Measurements from ENCODE around the gene SCRN2.

The SCRN2 gene

GRCh38 chr17:47816111-47816735 is 24.9 kb downstream of the SCRN2 start:
- Histone ChIP-seq H3K4me1 (ENCODE audit: control insufficient read depth, insufficient read depth, low read length) (peaks cover 6% of the 10 kb centered on the region; the same call in 1 of the 2 replicates), H3K27me3 (ENCODE audit: control insufficient read depth, insufficient read depth, low read length) (no peaks in the 10 kb centered on the region), H3K4me3 (ENCODE audit: low read depth, low read length) (no peak overlapping the region), H3K9me3 (ENCODE audit: control insufficient read depth, insufficient read depth, low read depth, low read length) (no peaks in the 10 kb centered on the region), H3K9ac (ENCODE audit: low read length) (no peak overlapping the region), H3K36me3 (ENCODE audit: control insufficient read depth, insufficient read depth, low read length) (peaks cover 23% of the 10 kb centered on the region; the same call in 1 of the 2 replicates), H3K27ac (ENCODE audit: low read depth, low read length) (no peak overlapping the region)

GRCh38 chr17:47815106-47815918 is 25.8 kb downstream of the SCRN2 start:
- H3K27ac ChIP-seq (ENCODE audit: low read depth, low read length) = no peak overlapping the region
- peaks cover 23% of the 10 kb centered on the region; the same call in 1 of the 2 replicates for H3K36me3 ChIP-seq (ENCODE audit: control insufficient read depth, insufficient read depth, low read length)
- peaks cover 3% of the 10 kb centered on the region; the same call in 1 of the 2 replicates for H3K4me1 ChIP-seq (ENCODE audit: control insufficient read depth, insufficient read depth, low read length)
- H3K4me3 ChIP-seq (ENCODE audit: low read depth, low read length) = no peak overlapping the region
- no peak overlapping the region for H3K9ac ChIP-seq (ENCODE audit: low read length)
- no peaks in the 10 kb centered on the region for H3K27me3 ChIP-seq (ENCODE audit: control insufficient read depth, insufficient read depth, low read length)
- H3K9me3 ChIP-seq (ENCODE audit: control insufficient read depth, insufficient read depth, low read depth, low read length) = no peaks in the 10 kb centered on the region

- peaks cover 7% of the 10 kb centered on the region; the same call in 1 of the 2 replicates for H3K4me1 ChIP-seq (ENCODE audit: control insufficient read depth, insufficient read depth, low read length)
- no peak overlapping the region for H3K4me3 ChIP-seq (ENCODE audit: low read depth, low read length)
- no peaks in the 10 kb centered on the region for H3K27me3 ChIP-seq (ENCODE audit: control insufficient read depth, insufficient read depth, low read length)
- peaks cover 34% of the 10 kb centered on the region for H3K36me3 ChIP-seq (ENCODE audit: control insufficient read depth, insufficient read depth, low read length)
- no peak overlapping the region for H3K9ac ChIP-seq (ENCODE audit: low read length)
- no peaks in the 10 kb centered on the region for H3K9me3 ChIP-seq (ENCODE audit: control insufficient read depth, insufficient read depth, low read depth, low read length)
- no peak overlapping the region for H3K27ac ChIP-seq (ENCODE audit: low read depth, low read length)
Measured at GRCh38 chr17:47813512-47814031, 27.5 kb downstream of the SCRN2 start.

- Histone ChIP-seq H3K36me3 (ENCODE audit: control insufficient read depth, insufficient read depth, low read length) (peaks cover 36% of the 10 kb centered on the region), H3K4me3 (ENCODE audit: low read depth, low read length) (no peak overlapping the region), H3K27me3 (ENCODE audit: control insufficient read depth, insufficient read depth, low read length) (no peaks in the 10 kb centered on the region), H3K9me3 (ENCODE audit: control insufficient read depth, insufficient read depth, low read depth, low read length) (no peaks in the 10 kb centered on the region), H3K9ac (ENCODE audit: low read length) (no peak overlapping the region), H3K4me1 (ENCODE audit: control insufficient read depth, insufficient read depth, low read length) (peaks cover 7% of the 10 kb centered on the region; the same call in 1 of the 2 replicates), H3K27ac (ENCODE audit: low read depth, low read length) (no peak overlapping the region)
Measured at GRCh38 chr17:47813077-47813476, 28.0 kb downstream of the SCRN2 start.

GRCh38 chr17:47812146-47812920 is 28.7 kb downstream of the SCRN2 start:
- Histone ChIP-seq H3K36me3 (ENCODE audit: control insufficient read depth, insufficient read depth, low read length) (peaks cover 43% of the 10 kb centered on the region), H3K9me3 (ENCODE audit: control insufficient read depth, insufficient read depth, low read depth, low read length) (no peaks in the 10 kb centered on the region), H3K9ac (ENCODE audit: low read length) (no peak overlapping the region), H3K27ac (ENCODE audit: low read depth, low read length) (no peak overlapping the region), H3K4me1 (ENCODE audit: control insufficient read depth, insufficient read depth, low read length) (peaks cover 7% of the 10 kb centered on the region; the same call in 1 of the 2 replicates), H3K27me3 (ENCODE audit: control insufficient read depth, insufficient read depth, low read length) (no peaks in the 10 kb centered on the region), H3K4me3 (ENCODE audit: low read depth, low read length) (no peak overlapping the region)

GRCh38 chr17:47811709-47812108 is 29.4 kb downstream of the SCRN2 start:
- Histone ChIP-seq H3K36me3 (ENCODE audit: control insufficient read depth, insufficient read depth, low read length) (peaks cover 40% of the 10 kb centered on the region), H3K9me3 (ENCODE audit: control insufficient read depth, insufficient read depth, low read depth, low read length) (no peaks in the 10 kb centered on the region), H3K27me3 (ENCODE audit: control insufficient read depth, insufficient read depth, low read length) (no peaks in the 10 kb centered on the region), H3K4me1 (ENCODE audit: control insufficient read depth, insufficient read depth, low read length) (peaks cover 7% of the 10 kb centered on the region; the same call in 1 of the 2 replicates), H3K4me3 (ENCODE audit: low read depth, low read length) (no peak overlapping the region), H3K27ac (ENCODE audit: low read depth, low read length) (no peak overlapping the region), H3K9ac (ENCODE audit: low read length) (no peak overlapping the region)

GRCh38 chr17:47810901-47811635 is 30.0 kb downstream of the SCRN2 start:
- Histone ChIP-seq H3K36me3 (ENCODE audit: control insufficient read depth, insufficient read depth, low read length) (peaks cover 36% of the 10 kb centered on the region), H3K27ac (ENCODE audit: low read depth, low read length) (no peak overlapping the region), H3K9ac (ENCODE audit: low read length) (no peak overlapping the region), H3K9me3 (ENCODE audit: control insufficient read depth, insufficient read depth, low read depth, low read length) (no peaks in the 10 kb centered on the region), H3K4me3 (ENCODE audit: low read depth, low read length) (no peak overlapping the region), H3K27me3 (ENCODE audit: control insufficient read depth, insufficient read depth, low read length) (no peaks in the 10 kb centered on the region), H3K4me1 (ENCODE audit: control insufficient read depth, insufficient read depth, low read length) (peaks cover 7% of the 10 kb centered on the region; the same call in 1 of the 2 replicates)

- no peak overlapping the region for H3K27ac ChIP-seq (ENCODE audit: low read depth, low read length)
- no peaks in the 10 kb centered on the region for H3K9me3 ChIP-seq (ENCODE audit: control insufficient read depth, insufficient read depth, low read depth, low read length)
- H3K36me3 ChIP-seq (ENCODE audit: control insufficient read depth, insufficient read depth, low read length) = peaks cover 30% of the 10 kb centered on the region
- peaks cover 7% of the 10 kb centered on the region; the same call in 1 of the 2 replicates for H3K4me1 ChIP-seq (ENCODE audit: control insufficient read depth, insufficient read depth, low read length)
- no peak overlapping the region for H3K4me3 ChIP-seq (ENCODE audit: low read depth, low read length)
- H3K27me3 ChIP-seq (ENCODE audit: control insufficient read depth, insufficient read depth, low read length) = no peaks in the 10 kb centered on the region
- no peak overlapping the region for H3K9ac ChIP-seq (ENCODE audit: low read length)
Measured at GRCh38 chr17:47810200-47810821, 30.8 kb downstream of the SCRN2 start.

- Histone ChIP-seq H3K27me3 (ENCODE audit: control insufficient read depth, insufficient read depth, low read length) (no peaks in the 10 kb centered on the region; the same call in 1 of the 2 replicates), H3K9me3 (ENCODE audit: control insufficient read depth, insufficient read depth, low read depth, low read length) (no peaks in the 10 kb centered on the region), H3K4me3 (ENCODE audit: low read depth, low read length) (no peak overlapping the region), H3K9ac (ENCODE audit: low read length) (no peak overlapping the region), H3K4me1 (ENCODE audit: control insufficient read depth, insufficient read depth, low read length) (peaks cover 7% of the 10 kb centered on the region; the same call in 1 of the 2 replicates), H3K27ac (ENCODE audit: low read depth, low read length) (no peak overlapping the region), H3K36me3 (ENCODE audit: control insufficient read depth, insufficient read depth, low read length) (peaks cover 27% of the 10 kb centered on the region)
Measured at GRCh38 chr17:47808830-47809480, 32.1 kb downstream of the SCRN2 start.
